Measurements from ENCODE around the gene CALR.

DNA sequence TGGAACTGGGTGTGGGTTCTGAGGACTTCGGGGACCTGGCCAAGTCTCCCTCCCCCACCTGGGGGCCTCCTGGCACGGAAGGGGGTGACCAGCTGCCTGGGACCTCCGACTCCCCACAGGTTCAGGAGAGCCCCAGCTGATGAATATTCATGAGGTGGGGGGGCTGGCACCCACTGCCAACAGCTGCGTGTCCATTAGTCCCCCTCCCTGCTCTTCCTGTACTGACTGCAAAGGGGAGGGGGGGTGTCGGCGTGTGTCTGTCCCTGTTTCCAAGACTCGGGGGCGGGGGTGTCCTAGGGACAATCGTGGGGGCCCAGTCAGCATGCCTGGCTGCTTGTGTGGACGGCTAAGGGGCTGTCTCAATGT, 46.3 kb downstream of the CALR start:
- TF ChIP-seq, protein P1, sequence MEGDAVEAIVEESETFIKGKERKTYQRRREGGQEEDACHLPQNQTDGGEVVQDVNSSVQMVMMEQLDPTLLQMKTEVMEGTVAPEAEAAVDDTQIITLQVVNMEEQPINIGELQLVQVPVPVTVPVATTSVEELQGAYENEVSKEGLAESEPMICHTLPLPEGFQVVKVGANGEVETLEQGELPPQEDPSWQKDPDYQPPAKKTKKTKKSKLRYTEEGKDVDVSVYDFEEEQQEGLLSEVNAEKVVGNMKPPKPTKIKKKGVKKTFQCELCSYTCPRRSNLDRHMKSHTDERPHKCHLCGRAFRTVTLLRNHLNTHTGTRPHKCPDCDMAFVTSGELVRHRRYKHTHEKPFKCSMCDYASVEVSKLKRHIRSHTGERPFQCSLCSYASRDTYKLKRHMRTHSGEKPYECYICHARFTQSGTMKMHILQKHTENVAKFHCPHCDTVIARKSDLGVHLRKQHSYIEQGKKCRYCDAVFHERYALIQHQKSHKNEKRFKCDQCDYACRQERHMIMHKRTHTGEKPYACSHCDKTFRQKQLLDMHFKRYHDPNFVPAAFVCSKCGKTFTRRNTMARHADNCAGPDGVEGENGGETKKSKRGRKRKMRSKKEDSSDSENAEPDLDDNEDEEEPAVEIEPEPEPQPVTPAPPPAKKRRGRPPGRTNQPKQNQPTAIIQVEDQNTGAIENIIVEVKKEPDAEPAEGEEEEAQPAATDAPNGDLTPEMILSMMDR (IDR thresholded peaks at IDR 0.05), result no peak
- no peak for TF ChIP-seq POLR2A (IDR thresholded peaks at IDR 0.05)
